CD4-positive, alpha-beta T cell treated with Interleukin-10 for 1 hour (primary cell): Measurements from ENCODE around the gene OR56B1.
"Not testable (repeated sequence)": the region's sequence is repeated elsewhere in the genome, so short reads cannot be mapped to it uniquely, and the experiment has no call there.

ENCODE experiments used
- DNase-seq: peaks from one replicate; pipeline ENCODE4 v3.0.0-alpha.2; 2020

OR56B1 gene, protein sequence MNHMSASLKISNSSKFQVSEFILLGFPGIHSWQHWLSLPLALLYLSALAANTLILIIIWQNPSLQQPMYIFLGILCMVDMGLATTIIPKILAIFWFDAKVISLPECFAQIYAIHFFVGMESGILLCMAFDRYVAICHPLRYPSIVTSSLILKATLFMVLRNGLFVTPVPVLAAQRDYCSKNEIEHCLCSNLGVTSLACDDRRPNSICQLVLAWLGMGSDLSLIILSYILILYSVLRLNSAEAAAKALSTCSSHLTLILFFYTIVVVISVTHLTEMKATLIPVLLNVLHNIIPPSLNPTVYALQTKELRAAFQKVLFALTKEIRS

DNA sequence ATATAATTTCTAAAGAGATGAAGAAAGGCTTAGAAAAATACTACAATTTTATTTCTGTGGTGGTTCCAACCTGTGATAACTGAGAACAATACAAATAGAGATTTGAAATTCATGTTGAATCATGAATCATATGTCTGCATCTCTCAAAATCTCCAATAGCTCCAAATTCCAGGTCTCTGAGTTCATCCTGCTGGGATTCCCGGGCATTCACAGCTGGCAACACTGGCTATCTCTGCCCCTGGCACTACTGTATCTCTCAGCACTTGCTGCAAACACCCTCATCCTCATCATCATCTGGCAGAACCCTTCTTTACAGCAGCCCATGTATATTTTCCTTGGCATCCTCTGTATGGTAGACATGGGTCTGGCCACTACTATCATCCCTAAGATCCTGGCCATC, at the start of gene OR56B1:
Gene OR56B1 (plus strand): TSS at position 53 of the 400 bp plus-strand sequence. CDS start 69 bp downstream, at position 122.
- DNase-seq: no peak

DNA sequence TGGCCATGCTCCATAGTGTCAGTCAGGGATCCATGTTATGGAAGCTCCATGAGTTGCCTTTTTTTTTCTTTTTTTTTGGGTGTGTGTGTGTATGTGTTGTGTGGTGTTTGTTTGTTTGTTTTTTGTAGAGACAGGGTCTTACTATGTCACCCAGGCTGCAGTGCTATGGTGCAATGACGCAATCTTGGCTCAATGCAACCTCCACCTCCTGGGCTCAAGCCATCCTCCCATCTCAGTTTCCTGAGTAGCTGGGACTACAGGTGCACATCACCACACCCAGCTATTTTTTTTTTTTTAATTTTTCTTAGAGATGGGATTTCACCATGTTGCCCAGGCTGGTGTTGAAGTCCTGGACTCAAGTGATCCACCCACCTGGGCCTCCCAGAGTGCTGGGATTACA, 47.8 kb upstream of the OR56B1 start:
- DNase-seq: no peak

DNA sequence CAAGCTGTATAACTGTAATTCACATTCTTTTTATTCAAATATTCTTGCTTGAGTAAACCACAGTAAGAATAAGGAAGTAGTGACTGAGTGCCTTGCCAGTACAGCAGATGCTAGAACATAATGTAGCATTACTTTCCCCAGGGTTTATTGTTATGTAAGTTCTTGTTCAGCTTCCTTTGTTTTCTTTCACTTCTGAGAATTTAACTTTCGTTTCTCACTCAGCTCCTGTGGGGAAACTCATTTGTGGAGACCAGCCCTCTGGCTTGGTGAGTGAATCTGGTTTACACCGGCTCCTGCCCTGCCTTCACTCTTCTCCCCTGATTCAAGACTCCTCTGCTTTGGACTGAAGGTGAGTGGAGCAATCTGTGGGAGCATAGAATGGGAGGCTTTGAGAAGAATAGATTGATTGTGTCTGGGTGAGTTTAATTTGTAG, 46.7 kb upstream of the OR56B1 start, which contains the start of gene TRIM22:
Gene TRIM22 (plus strand): TSS at position 240 of the 433 bp plus-strand sequence. CDS start 6,443 bp downstream, outside the sequence.
- DNase-seq: peak; percentile 79

DNA sequence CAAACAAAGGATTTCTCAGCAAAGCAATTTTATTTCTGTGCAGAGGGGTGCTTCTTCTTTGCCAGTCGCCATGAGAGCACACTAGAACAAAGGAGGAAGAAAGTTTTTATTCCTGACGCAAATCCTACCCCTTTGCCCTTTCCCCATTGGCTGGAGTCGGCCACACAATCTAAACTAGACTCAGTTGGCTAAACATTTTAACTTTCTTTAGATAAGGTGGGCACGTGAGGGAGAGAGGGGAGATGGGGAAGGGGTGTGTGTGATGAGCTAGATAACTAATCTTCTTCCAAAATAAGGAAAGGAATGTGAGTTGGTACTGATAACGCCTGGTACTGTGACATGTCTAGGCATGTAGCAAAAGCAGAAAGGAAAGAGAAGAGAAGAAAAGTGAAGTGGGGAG, 46.0 kb upstream of the OR56B1 start:
- DNase-seq: no peak

DNA sequence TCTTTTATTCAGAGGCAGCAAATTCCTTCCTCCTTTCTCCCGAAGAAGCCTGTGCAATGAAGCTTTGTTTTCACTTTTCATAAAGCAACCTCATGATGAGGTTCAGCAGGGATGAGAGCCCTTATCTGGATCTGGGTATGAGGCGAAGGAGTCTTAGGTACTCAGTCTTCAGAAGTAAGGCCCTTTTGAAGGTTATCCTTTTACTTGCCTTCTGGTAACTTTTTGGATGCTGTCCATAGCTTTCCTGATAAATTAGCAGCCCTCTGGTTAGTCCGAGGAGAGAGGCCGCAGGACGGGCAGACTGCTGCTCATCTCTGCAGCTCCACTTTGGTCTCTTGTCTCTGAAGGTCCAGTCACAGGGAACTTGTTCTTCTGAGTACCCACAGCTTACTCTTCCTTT, 45.5 kb upstream of the OR56B1 start:
- DNase-seq: peak; percentile 15

DNA sequence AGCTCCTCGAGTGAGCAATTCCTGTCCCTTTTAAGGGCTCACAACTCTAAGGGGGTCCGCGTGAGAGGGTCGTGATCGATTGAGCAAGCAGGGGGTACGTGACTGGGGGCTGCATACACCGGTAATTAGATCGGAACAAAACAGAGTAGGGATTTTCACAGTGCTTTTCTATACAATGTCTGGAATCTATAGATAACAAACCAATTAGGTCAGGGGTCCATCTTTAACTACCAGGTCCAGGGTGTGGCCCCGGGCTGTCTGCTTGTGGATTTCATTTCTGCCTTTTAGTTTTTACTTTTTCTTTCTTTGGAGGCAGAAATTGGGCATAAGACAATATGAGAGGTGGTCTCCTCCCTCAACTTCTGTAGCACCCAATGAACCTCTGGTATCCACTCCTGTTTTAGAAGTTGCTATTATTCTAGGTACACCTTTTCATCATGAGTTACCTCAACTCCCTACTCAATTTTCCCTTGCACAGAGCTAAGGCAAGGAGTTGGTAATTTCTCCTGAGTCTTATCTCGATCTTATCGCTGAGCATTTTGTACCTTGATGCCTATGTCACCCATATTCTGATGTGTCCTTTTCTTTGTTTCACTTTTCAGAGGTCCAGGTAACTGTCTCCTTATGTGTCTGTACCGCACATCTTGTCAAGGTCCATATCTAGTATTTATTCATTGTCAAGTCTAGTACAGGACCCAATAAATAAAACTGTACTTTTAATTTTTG, 44.8 kb upstream of the OR56B1 start:
- peak; percentile 15 for DNase-seq

DNA sequence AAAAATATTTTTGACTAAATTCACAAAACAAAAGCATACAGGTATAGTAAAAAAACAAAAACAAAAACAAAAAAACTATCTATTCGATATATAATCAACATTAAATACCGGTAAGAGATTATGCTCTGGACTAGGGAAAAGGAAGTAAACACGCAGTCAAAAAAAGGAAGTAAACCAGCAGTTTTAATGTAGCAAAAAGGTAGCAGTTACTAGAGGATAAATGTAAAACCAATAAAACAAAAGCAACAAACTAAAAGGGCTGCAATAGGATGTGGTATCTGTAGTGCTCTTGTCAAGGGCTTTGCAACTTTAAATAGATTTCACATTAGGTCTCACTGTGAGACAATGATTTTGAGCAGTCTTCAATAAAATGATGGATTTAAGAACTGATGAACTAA, 44.3 kb upstream of the OR56B1 start:
- peak; percentile 20 for DNase-seq

DNA sequence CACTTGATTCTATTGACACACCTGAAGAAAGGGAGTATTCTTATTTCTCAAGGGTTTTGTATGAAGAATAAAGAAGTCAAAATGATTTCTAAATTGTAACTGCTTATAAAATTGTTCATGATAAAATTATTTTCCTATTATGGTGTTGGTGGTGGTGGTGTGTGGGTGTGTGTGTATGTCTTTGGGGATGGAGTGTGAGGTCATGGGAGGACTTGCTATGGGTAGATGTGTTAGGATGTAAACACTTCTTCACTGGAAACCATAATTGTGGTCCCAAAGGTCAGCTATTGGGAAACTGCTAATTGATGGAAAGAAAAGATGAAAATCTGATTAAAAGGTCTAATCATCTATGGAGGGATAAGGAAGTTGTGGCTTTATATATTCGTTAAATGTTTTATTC, 41.6 kb upstream of the OR56B1 start:
- no peak for DNase-seq

DNA sequence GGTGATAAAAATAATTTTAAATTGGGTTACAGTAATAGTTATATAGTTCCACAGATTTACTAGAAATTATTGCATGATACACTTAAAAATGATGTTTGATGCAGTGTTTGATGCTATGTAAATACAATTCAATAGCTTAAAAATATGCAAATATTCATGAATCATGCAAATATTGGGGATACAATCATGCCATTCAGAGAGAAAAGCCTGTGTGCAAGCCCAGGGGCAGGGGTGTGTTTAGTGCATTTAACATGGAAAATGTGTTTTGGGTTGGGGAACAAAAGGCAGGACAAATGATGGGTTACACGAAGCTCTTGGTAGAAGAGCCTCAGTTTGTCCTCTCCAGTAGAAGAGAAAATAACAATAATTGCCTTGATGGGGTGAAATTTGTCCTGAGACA, 40.7 kb upstream of the OR56B1 start:
- no peak for DNase-seq

DNA sequence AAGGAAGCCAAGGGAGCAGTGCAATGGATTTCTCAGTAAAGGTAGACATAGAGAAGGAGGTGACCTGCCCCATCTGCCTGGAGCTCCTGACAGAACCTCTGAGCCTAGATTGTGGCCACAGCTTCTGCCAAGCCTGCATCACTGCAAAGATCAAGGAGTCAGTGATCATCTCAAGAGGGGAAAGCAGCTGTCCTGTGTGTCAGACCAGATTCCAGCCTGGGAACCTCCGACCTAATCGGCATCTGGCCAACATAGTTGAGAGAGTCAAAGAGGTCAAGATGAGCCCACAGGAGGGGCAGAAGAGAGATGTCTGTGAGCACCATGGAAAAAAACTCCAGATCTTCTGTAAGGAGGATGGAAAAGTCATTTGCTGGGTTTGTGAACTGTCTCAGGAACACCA, 40.0 kb upstream of the OR56B1 start:
- no peak for DNase-seq

DNA sequence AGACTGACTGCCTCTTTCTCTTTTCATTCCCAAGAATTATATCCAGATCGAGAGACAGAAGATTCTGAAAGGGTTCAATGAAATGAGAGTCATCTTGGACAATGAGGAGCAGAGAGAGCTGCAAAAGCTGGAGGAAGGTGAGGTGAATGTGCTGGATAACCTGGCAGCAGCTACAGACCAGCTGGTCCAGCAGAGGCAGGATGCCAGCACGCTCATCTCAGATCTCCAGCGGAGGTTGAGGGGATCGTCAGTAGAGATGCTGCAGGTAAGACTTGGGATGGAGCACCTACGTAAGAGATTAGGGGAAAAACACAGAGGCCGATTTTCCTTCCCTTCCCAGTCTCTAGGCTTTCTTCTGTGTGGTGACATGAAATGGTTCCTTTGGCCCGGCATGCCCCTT, 38.0 kb upstream of the OR56B1 start:
- DNase-seq: no peak

DNA sequence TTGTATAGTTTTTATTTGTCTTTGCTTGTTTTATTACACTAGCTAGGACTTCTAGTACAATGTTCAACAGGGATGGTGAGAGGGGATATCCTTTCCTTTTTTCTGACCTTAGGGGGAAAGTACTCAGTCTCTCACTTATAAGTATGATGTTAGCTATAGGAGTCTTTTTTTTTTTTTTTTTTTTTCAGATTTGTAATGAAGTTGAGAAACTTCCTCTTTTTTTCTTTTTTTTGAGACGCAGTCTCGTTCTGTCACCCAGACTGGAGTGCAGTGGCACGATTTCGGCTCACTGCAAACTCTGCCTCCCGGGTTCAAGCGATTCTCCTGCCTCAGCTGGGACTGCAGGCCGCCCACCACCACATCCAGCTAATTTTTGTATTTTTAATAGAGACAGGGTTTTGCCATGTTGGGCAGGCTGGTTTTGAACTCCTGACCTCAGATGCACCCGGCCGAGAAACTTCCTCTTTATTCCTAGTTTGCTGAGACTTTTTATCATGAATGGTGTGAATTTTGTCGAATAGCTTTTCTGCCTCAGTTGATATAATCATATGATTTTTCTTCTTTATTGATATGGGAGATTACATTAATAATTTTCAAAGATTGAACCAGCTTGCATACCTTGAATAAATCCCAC, 35.7 kb upstream of the OR56B1 start:
- DNase-seq: no peak

DNA sequence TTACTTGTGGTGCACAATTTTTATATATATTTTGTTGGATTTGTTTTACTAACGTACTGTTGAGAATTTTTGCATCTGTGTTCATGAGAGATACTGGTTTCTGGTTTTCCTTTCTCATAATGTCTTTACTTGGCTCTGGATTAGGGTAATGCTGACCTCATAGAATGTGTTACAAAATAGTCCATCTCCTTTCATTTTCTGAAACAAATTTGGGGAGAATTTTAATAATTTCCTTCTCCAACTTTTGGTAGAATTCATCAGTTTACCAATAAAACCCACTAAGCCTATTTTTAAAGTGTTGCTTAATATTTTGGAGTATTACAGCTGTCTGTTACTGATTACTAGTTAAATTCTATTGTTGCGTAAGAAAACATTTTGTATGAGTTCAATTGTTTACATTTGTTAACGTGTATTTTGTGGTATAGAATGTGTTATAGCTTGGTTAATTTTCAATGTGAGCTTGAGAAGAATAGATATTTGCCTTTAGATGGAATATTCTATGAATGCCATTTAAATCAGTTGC, 35.1 kb upstream of the OR56B1 start:
- DNase-seq: no peak

DNA sequence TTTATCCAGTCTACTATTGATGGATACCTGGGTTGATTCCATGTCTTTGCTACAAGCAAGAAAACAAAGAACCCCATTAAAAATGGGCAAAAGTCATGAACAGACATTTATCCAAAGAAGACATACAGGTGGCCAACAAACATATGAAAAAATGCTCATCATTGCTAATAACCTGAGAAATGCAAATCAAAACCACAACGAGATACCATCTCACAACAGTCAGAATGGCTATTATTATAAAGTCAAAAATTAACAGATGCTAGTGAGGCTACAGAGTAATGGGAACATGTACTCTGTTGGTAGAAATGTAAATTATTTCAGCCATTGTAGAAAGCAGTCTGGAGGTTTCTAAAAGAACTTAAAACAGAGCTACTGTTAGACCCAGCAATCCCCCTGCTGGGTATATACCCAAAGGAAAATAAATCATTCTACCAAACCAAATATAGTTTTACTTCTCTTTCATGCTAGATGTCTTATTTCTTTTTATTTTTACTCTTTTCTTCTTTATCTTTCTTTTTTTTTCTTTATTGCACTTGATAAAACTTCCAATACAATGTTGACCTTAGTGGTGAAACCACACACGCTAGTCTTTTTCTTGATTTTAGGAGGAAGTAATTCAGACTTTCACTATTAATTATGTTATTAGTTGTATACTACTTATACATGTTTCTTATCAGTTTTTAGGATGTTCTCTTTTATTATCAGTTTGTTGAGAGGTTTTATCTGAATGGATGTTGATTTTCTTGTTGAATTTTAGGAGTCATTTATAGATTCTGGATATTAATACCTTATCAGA, 32.3 kb upstream of the OR56B1 start:
- DNase-seq: no peak

DNA sequence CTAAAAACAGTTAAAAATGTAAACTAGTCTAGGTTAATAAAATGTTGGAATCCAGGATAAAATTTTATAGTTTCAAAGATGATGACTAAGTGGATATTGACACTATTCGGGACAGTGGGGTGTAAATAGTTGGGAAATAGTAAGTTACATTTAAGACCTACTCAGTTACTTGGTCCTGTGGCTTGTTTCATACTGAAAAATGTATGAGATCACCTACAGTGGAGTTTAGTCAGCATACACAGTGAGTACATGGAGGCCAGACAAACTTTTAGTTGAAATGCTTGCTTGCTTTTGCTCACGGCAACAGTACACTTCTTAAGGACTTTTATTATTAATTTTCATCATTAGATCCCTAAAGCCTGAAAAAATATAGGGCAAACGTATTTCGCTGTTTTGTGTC, 30.6 kb upstream of the OR56B1 start:
- DNase-seq: no peak

DNA sequence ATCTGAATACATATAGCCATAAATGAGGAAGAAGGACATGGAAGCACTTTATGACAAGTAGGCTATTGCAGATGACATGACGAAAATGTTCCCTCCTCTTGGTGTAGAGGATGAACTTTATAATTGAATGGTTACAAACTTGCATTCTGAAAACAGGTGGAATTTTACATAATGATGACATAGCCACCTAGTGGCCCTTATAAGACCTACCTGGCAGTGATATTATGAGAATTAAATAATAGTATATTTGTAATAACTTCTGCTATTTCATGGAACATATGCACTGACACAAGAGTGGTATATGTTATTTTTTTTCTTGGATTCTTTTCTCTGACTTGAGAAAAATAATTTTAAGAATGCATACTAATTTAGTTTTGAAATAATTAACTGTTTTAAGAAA, 23.7 kb upstream of the OR56B1 start:
- peak; percentile 36 for DNase-seq

DNA sequence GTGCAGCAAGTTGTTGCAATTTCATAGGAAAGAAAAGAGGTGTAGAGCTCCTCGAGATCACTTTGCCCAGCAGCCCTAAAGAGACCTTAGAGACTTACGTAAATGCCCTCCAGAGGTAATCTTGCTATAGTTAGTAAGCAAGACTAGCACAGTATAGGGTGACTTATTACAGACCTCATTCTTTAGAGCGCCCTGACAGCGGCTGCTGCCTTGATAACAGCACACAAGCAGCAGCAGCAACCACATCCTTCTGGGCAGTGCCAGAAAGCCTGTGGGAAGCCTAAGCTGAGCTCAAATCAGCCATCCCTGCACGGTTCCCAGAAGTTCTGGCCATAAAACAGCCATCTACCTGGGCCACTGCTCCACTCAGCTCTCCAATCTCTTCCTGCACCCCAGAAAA, 22.6 kb upstream of the OR56B1 start:
- no peak for DNase-seq

DNA sequence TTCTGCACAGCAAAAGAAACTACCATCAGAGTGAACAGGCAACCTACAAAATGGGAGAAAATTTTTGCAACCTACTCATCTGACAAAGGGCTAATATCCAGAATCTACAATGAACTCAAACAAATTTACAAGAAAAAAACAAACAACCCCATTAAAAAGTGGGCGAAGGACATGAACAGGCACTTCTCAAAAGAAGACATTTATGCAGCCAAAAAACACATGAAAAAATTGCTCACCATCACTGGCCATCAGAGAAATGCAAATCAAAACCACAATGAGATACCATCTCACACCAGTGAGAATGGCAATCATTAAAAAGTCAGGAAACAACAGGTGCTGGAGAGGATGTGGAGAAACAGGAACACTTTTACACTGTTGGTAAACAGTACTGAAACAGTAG, 19.7 kb upstream of the OR56B1 start:
- not testable (repeated sequence) for DNase-seq

DNA sequence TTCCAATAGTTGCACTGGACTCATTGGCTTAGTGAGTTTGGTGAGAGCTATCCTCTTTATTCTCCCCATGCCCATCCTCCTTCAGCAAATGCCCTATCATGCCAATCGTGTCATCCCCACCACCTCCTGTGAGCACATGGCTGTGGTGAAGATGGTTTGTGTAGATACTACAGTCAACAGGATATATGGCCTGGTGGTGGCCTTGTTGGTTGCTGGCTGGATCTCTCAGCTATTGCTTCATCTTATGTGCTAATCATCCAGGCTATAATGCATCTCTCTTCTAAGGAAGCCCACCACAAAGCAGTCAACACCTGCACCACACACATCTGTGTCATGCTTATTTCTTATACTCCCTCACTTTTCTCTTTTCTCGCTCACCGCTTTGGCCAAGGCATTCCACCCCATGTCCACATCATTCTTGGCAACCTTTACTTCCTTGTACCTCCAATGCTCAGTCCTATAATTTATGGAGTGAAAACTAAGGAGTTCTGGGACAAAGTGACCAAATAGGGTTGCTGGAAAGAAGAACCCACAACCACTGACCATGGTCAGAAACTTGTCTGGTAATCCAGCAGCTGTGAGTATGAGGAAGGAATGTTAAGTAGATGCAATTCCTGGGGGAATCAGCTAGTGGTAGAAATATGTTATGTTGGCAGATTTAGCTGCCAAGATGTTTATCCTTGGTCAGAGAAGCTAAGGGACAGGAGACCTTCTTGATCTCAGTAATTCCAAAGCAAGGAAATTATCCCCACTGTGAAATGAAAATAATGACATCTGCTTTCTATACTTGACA, 16.3 kb upstream of the OR56B1 start:
- no peak for DNase-seq

DNA sequence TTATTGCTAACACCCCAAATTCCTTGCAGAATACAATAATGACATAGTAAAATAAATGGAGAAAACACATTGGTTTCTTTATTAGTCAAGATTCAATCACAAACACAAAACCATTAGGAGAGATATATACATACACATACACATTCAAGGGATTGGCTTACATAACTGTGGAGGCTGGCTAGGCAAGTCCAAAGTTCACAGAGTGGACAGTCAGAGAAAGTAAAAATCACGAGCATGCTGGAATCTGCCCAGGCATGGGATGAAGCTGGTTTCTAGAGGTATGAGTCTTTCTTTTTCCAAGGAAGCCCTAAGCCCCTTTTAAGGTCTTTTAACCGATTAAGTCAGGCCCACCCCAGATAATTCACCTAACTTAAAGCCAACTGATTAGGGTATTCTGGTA, 13.6 kb upstream of the OR56B1 start:
- no peak for DNase-seq

DNA sequence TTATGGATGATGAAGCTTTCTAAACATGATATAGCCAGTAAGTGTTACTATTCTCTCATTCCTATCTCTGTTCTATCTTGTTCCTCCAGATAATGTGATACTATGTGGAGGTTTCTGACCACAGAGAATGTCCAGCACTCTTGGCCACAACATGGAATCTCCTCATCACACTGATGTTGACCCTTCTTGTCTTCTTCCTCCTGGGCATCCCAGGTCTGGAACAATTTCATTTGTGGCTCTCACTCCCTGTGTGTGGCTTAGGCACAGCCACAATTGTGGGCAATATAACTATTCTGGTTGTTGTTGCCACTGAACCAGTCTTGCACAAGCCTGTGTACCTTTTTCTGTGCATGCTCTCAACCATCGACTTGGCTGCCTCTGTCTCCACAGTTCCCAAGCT, 9.9 kb upstream of the OR56B1 start:
- no peak for DNase-seq

DNA sequence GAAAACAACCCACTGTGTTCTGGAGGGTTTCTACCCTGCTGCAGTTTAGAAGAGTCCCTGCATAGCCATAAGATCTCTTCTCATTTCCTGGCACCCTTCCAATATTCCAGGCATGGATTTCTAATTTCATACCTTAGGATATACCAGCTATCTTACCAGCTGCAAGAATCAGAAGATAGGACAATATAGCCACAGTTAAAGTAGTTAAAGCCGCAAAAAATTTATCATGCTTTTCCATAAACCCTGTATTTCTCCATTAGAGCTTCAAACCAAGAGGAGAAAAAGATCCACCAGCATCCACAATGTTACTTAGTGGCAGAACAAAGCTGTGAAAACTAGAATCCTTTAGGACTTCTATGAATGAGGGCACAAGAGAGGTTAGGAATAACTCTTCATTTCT, 8.6 kb upstream of the OR56B1 start:
- no peak for DNase-seq
